NCI-H1105 (cell line): ENCODE results near the gene ISCA1.
"Not testable (repeated sequence)": the region's sequence is repeated elsewhere in the genome, so short reads cannot be mapped to it uniquely, and the experiment has no call there.

Experiments
- DNase-seq: peaks from one replicate; lab custom pipeline; 2025; lab: John Stamatoyannopoulos, UW

The ISCA1 gene

DNA sequence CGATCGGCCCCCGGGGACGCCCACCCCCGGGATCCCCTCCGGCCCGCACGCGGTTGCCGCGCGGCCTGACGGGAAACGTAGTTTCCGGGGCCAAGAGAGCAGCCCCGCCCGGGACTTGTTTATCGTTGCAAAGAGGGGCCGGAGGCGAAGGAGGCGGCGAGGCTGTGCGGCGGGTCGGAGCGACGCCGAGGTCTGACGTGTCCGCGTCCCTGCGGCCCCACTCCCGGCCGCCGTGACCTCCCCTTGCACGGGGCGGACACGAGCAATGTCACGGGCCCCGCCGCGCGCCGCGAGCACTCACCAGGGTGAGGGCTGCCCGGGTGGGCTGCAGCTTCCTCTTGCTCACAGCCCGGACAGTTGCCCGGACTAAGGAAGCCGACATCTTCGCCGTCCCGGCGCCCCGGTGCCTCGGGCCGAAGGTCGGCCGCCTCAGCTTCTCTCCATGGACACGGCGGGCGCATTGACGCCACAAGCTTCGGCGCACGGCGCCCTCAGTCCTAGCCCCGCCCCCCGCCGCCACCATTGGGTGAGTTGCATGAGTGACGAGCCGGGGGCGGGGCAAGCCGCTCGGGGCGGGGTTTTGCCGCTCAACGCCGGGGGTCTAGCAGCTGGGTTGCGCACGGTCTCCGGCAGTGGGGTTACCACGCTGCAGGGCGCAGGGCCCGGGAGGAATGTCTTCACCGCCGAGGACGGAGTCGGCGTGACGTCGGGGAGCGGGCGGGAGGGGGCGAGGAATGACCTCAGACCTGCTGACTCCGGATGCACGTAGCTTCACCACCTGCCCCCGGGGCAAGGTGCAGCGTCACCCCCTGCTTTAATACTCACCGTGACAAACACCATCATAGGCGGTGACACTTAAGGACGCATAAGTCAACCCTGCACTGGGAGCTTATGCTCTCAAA is at the start of gene ISCA1:
Gene ISCA1, minus strand, starts transcription at position 462 of the 902 bp plus-strand sequence. Its CDS starts 80 bp downstream, at position 382.
- peak; percentile 92 for DNase-seq

DNA sequence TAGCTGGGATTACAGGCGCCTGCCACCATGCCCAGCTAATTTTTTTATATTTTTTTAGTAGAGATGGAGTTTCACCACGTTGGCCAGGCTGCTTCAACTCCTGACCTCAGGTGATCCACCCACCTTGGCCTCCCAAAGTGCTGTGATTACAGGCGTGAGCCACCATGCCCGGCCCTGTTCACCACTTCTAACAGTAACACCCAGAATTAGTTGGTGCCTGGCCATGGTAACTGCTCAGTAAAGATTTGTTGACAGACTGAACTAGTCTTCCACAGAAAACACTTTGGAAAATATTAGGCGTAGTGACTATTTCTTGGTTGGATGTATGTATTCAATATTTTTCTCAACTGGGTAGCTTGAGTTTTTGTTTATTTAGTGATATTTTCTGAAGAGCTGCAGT is 47.8 kb upstream of the ISCA1 start:
- DNase-seq, result no peak

DNA sequence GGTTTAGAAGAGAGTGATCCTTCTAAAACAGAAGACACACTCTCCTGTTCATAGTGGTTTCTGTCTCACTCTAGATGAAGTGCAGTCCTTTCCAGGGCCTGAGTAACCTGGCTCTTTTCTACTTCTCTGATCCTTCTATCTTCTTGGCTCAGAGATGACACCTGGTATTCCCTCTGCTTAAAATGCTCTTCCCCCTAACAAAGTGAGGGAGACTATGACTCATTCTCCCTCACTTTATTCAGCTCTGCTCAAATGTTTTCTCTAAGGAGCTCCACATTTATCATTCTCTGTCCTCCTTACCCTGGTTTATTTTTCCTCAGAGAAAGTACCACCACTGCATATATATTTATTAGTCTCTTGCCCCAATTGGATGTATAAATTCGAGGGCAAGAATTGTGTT is 47.3 kb upstream of the ISCA1 start:
- DNase-seq, result no peak

DNA sequence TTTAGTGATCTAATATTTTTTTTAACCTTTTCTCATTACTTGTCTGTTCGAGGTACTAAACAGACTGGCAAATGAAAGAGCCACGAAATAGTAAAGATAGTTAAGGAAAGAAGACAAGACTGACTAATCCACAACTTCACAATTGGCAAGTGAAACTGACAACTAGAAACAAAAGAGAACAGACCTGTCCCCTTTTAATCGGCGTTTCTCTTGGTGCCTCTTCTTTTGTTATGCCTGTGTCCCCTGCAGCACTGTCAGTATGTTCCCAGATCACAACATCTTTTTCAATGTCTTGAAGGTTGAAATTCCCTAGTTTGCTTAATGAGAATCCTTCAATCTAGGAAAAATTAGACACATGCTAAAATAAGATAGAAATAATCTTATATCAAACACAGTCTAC is 45.8 kb upstream of the ISCA1 start:
- DNase-seq, result no peak

DNA sequence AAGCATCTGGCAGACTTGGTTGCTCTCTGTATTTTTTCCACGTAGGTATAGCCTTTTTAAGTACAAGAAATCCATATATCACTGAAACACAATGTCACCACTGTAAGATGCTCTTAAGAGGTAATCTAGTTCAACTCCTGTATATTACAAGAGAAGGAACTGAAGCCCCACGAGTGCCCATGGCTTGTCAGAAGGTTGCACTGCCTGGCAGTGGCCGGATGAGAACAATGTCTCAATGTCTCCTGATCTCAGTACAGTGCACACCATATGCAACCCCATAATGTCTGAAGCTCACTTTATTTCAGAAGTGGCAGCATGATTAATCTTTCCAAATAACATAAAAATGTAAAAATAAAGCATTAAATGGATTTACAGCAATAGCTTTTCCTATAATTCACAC is 44.2 kb upstream of the ISCA1 start:
- DNase-seq, result no peak

DNA sequence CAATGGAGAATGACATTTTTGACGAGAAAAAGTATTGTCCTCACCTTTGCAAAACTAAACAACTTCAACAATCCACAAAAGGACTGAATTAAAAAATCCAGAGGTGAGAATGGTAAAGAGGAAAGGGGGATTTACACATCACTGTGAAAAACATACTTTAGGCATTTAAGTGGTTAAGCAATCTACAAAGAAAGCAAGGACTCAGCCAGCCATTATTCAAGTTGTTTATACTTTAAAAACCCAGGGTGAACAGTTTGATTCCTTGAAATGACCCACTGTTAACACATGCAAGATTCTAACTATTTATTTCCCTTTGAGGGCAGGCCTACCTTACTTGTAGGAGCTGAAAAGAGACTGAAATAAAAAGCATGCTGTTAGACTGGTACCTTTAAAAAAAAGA is 42.6 kb upstream of the ISCA1 start:
- no peak for DNase-seq

DNA sequence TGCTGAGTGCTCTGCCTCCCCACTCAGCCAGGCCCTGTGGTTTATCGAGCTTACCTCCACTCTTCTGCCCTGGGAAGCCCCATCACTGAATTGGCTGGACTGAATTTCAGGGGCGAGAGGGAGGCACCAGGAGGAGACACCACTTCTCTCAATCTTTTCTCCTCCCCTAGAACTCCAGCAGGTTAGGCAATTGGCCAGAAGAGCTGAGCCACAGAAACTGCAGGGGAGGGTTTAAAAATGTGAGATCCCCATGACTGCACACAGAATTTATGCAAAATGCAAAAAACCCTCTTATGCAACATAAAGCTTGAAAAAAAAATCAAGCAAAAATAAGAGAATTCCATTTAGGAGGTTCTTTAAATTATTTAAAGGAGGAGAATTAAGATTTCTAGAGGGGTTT is 42.0 kb upstream of the ISCA1 start:
- no peak for DNase-seq

DNA sequence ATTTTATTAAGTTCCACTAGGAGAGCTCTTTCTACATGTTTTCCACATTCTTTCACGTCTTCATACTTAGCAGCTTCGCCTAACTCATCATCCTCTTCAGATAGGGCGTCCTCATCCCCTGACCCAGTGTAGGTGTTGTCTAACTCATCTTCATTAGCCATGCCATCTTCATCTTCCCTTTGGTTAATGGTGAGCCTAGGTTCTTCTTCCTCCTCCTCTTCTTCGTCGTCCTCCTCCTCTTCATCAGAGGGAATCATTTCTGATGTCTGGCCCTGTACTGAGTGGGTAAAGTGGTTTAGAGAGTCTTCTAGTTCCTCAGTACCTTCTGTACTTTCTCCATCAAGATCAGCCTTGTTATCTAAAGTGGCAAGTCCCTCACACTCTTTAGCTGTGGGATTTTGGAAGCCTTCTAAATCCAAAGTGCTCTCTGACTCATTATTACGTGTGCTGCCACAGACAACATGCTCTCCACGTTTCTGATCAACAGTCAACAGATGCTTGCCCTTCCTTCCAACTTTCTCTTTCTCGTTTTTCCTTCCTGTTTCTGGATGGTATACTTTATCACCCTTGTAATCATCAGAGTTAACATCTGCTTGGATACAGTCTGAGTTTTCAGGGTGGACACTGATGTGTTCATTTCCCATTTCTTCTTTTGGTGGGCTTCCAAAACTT is 40.8 kb upstream of the ISCA1 start:
- no peak for DNase-seq

DNA sequence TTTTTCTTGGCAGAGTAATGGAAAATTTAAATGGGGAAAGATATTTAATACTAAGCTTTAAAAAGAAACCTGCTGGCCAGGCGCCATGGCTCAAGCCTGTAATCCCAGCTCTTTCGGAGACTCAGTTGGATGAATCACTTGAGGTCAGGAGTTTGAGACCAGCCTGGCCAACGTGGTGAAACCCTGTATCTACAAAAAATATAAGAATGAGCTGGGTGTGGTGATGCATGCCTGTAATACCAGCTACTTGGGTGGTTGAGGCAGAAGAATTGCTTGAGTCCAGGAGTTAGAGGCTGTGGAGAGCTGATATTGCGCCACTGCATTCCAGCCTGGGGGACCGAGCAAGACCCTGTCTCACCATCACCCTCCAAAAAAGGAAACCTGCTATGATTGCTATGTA is 39.0 kb upstream of the ISCA1 start:
- no peak for DNase-seq

DNA sequence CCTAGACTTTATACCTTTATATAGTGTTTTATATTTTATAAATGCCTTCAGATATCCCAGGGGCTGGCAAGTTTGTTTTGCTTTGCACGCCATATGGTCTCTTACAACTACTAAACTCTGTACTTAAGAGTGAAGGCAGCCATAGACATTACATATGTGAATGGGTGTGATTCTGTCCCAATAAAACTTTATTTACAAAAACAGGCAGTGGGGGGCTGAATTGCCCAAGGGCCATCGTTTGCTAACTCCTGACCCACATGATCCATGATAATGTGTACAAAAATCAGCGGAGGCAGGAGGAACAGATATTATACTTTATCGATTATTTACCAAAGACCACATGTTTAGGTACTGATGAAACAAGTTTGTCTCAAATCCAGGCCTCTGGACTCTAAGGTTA is 35.8 kb upstream of the ISCA1 start:
- DNase-seq, result no peak

DNA sequence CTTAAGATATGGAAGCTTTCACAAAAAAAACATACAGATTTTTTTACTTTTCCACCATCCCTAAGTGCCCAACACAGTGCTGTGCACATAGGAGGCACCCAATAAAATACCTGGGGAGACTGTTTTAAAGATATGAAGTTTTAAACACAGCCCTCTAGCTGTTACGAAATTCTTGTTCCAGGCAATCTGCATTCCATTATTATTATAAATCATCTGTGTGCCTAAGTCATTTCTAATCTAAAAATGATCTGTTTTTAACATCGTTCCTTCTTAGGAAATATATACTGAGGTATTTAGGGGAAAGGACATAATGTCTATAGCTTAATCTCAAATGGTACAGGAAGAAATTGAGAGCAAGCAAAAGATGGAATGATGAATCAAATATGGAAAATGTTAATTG is 32.7 kb upstream of the ISCA1 start:
- DNase-seq, result no peak

DNA sequence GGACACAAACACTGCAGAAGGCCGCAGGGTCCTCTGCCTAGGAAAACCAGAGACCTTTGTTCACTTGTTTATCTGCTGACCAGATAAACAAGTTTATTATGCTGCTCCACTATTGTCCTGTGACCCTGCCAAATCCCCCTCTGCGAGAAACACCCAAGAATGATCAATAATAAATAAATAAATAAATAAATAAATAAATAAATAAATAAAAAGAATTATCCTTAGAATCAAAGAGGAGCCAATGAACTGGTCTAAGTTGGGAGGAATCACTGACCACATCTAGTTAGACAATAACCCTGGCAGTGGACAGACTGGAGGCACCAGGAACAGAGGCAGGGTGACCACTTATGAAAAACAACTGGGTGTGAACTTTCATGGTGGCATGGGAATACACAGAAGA is 30.6 kb upstream of the ISCA1 start:
- DNase-seq, result not testable (repeated sequence)

DNA sequence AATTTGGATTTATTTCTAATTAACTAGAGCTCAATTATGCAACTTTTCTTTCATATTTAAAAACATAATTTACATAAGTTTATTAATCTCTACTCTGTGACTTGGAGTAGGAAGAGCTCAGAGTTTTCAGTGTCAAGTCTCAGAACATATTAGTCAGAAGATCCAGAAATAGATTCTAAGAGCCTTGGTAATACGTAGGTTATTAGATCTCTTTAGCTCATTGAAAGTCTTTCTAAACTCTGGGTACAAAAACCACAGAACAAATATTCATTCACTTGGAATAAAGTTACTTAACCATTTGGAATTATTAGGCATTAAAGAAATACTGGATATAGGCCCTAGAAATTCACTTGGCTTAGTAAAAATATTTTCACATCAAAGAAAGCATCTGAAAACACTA is 26.3 kb upstream of the ISCA1 start:
- no peak for DNase-seq

DNA sequence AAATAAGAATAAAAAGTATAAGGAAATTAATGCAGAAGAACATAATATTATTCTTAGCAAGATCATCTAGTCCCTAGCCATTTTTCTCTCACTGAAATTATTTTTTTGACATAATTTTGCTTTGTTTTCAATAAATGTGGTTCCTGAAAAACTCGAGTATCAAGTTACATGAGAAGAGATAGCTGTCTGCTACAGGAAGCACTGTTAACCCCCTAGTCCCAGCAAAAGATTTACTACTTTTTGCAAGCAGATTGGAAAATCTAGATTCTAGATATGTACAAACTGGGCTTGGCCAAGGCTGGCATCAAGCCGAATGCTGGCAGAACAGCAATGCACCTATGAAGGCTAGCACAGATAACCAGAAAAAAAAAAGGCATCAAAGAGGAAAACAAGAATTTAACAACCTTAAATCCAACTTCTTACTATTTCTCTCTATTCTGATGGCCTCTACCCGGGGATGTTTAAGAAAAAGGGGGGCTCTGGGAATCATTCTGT is 21.9 kb upstream of the ISCA1 start:
- DNase-seq, result no peak

DNA sequence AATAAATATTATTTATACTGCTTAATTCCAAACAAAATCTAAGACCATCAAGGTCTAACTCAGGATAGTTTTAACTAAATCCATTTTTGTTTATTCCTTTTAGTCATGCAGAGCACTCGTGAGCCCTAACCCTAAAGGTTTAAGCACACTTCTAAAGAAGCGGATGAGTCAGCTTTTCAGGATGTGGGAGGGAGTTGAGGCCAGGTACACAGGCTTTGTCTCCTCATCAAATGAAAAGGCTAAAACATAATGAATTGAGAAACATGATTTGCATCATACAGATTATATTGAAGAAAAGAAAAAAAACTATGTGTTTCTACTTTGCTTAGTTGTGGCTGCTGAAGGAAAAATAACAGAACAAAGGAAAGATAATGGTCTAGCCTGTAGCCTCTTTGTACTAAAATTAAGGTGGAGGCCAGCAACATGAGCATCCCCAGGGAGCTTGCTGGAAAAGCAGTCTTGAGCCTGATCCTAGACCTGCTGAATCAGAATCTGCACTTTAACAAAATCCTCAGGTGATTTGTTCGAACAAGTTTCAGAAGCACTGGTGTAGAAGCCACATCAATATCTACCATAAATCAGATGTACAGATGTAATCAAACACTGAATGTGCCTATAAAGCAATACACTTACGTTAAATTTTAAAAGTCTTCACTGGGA is 21.1 kb upstream of the ISCA1 start:
- no peak for DNase-seq

DNA sequence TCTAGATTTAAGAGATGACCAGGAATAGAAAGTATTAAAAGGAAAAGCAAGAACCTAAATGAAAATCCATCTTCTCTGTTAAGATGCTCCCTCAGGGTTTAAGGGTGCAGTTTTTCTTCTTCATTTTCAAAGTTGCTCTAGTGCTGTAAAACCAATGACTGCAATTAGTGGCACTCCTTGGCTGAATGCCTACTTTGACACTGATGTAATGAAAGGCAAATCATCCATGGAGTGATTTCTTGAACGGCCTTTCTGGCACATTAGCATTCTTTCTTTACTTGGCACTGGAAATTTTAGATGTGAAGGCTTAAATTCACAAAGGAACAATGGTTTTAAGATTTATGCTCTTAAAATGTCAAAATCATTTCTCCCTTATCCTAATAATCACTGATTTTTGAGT is 19.3 kb upstream of the ISCA1 start:
- no peak for DNase-seq

DNA sequence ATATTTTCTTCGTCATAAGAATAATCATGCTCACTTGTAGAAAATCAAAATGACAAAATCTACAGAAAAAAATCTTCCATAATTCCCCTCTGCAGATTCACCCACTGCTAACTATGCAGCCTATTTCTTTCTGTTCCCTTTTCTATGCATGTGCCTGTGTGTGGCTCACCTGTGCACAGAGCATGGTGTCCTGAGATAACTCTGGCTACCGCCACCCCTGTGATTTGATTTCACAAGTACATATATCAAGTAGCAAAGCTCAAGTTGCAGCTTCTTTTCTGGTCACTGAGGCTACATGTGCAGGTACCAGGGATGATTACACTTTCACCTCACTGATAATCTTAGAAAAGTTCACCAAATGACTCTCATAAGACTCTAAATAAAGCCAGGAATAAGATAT is 18.4 kb upstream of the ISCA1 start:
- no peak for DNase-seq

DNA sequence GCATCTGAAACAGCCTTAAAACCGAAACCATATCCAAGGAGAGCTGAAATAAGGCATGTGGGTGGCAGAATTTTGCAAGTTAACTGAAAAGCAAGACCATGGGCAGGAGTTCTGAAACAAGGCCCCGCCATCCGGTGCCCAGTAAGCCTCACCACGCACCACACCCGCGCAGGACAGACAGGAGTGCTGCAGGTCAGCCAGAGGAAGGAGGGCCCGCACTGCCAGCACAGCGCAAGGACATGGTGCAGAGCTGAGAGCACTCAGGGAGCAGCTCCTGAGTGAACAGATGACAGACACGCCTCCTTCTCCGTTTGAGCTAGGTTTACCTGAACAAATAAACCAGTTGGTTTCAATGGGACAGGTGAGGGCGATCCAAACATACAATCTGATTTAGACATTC is 16.5 kb upstream of the ISCA1 start:
- no peak for DNase-seq

DNA sequence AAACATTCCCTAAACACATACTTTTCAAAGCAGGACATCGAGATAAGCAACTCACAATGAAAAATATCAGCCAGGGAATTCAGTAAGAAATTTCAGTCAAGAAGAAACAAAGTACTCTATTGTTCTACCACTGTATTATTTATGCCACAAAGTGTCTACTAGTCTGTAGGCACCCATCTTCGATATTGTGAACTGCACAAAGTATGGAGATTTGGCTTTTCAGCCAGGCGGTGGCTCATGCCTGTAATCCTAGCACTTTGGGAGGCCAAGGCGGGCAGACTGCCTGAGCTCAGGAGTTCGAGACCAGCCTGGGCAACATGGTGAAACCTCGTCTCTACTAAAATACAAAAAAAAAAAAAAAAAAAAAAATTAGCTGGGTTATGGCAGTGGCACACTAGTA is 8.0 kb upstream of the ISCA1 start:
- DNase-seq, result not testable (repeated sequence)

DNA sequence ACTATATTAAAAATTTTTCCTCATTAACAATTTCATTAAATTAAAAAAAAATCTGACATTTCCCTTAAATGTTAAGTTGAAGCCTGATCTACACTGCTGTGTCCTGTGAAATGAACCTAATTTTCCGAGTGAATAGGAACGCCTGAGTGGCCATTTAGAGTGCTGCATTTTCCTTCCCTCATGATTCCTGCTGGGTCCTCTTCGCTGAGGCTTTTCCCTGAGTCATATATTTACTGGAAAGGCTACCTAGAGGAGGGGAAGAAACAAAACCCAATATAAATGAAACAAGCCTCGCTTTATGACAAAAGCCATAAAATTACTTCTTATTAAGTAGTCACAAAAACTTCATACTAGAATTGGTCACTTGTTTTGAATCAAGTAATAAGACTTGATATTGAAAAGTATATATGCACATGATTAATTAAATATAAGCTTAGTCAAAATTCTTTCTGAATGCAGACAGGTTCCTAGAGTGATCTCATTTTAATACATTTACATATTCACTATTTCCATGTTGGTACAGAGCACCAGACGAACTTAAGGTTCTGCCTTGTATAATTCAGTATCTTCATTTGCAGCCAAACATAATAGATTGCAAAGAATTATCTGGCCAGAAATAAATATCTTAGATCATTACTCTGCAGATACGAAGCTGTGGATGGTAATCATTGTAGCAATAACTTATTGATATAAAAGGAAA is 6.3 kb upstream of the ISCA1 start:
- no peak for DNase-seq

DNA sequence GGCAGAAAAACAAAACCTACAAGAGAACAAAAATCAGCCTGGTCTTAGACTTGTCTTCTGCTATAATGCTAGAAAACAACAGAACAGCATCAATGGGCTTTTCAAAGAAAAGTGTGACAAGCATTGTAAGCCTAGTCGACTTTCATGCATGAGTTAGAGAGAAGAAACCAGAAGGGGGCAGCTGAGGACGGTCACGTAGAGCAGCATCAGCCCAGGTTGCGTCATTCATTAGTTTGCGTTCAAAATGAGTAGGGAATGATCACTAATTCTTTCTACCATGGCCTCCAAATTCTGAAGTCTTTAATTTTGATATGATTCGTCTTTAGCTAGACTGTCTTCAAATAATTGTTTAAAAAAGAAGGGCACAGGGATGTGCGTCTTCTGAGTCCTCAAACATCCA is 4.7 kb upstream of the ISCA1 start:
- no peak for DNase-seq

DNA sequence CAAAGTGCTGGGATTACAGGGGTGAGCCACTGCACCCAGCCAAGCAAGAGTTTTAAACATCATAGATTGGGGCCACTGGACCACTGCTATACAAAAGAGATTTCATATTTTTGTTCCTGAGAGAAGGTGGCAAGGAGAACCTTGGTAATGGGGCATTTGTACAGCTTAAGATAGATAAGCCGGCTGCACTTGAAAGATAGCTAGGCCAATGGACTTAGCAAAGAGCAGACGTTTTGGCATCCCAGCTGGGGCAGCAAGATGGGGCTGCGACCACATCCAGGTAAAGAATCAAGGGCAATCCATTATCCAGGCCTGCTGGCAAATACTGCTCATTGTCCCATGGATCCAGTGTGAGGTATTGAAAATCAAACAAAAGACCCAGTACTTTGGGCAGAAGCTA is 3.9 kb upstream of the ISCA1 start:
- no peak for DNase-seq
